HL-60 (cell line): ENCODE results near the gene CEP112.

Experiments
- DNase-seq, 2 experiments: peaks; one replicate each; pipeline ENCODE4 v3.0.0-alpha.2; 2010 to 2020; ENCODE audit warnings: low read depth in 1 of 2, low spot score in 1 of 2
- H3K27ac ChIP-seq: fragments of 250-450 bp; sonication (Bioruptor Pico); replicated peaks from 2 replicates; pipeline ENCODE4 v1.5.1; 2020; ENCODE audit warnings: mild to moderate bottlenecking, moderate library complexity
- H3K27me3 ChIP-seq: fragments of 250-450 bp; sonication (Bioruptor Pico); 2 replicates; pipeline ENCODE4 v1.5.1; 2021; ENCODE audit warnings: mild to moderate bottlenecking, moderate library complexity; ENCODE audit not compliant: insufficient read depth, poor library complexity, severe bottlenecking
- H3K4me3 ChIP-seq: replicated peaks from 2 replicates; pipeline ENCODE4 v1.5.1; 2011; ENCODE audit warnings: mild to moderate bottlenecking, control low read depth, low read length; ENCODE audit not compliant: insufficient read depth
- GABPA ChIP-seq: IDR thresholded peaks from 2 replicates; pipeline ENCODE4 v1.6.1; 2012; ENCODE audit warnings: low read depth
- POLR2AphosphoS5 ChIP-seq: IDR thresholded peaks from 2 replicates; pipeline ENCODE4 v1.6.1; 2012; ENCODE audit warnings: low read depth
- SPI1 ChIP-seq: IDR thresholded peaks from 2 replicates; pipeline ENCODE4 v1.6.1; 2012; ENCODE audit warnings: low read depth, mild to moderate bottlenecking, borderline replicate concordance
- TF ChIP-seq, protein P1 (sequence below): IDR thresholded peaks from 2 replicates; pipeline ENCODE4 v1.6.1; 2012; ENCODE audit warnings: low read depth; ENCODE audit not compliant: insufficient replicate concordance
- TF ChIP-seq, protein P2 (sequence below): IDR thresholded peaks from one replicate; pipeline ENCODE4 v1.5.1; 2011; ENCODE audit warnings: low read length, control low read depth, inconsistent platforms; ENCODE audit not compliant: insufficient read depth

The CEP112 gene

DNA sequence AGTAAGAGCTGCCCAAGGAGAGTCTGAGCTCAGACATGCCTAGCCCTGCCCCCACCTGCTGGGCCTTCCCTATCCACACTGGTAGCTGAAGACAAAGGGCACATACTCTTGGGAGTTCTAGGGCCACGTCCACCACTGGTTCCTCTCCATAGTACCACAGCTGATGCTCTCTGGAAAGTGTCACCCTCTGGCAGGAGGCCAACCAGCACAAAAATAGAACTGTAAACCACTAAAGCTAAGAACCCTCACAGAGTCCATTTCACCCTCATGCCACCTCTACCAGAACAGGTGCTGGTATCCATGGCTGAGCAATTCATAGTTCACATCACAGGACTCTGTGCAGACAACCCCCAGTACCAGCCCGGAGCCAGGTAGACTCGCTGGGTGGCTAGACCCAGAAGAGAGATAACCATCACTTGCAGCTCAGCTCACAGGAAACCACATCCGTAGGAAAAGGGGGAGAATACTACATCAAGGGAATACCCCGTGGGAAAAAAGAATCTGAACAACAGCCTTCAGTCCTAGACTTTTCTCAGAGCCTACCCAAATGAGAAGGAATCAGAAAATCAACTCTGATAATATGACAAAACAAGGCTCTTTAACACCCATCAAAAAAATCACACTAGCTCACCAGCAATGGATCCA lies 115.3 kb downstream of the CEP112 start:
- TF ChIP-seq, protein P1, sequence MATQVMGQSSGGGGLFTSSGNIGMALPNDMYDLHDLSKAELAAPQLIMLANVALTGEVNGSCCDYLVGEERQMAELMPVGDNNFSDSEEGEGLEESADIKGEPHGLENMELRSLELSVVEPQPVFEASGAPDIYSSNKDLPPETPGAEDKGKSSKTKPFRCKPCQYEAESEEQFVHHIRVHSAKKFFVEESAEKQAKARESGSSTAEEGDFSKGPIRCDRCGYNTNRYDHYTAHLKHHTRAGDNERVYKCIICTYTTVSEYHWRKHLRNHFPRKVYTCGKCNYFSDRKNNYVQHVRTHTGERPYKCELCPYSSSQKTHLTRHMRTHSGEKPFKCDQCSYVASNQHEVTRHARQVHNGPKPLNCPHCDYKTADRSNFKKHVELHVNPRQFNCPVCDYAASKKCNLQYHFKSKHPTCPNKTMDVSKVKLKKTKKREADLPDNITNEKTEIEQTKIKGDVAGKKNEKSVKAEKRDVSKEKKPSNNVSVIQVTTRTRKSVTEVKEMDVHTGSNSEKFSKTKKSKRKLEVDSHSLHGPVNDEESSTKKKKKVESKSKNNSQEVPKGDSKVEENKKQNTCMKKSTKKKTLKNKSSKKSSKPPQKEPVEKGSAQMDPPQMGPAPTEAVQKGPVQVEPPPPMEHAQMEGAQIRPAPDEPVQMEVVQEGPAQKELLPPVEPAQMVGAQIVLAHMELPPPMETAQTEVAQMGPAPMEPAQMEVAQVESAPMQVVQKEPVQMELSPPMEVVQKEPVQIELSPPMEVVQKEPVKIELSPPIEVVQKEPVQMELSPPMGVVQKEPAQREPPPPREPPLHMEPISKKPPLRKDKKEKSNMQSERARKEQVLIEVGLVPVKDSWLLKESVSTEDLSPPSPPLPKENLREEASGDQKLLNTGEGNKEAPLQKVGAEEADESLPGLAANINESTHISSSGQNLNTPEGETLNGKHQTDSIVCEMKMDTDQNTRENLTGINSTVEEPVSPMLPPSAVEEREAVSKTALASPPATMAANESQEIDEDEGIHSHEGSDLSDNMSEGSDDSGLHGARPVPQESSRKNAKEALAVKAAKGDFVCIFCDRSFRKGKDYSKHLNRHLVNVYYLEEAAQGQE = no peak
- TF ChIP-seq POLR2AphosphoS5 = no peak
- TF ChIP-seq GABPA = no peak
- TF ChIP-seq SPI1 = no peak
- TF ChIP-seq, protein P2, sequence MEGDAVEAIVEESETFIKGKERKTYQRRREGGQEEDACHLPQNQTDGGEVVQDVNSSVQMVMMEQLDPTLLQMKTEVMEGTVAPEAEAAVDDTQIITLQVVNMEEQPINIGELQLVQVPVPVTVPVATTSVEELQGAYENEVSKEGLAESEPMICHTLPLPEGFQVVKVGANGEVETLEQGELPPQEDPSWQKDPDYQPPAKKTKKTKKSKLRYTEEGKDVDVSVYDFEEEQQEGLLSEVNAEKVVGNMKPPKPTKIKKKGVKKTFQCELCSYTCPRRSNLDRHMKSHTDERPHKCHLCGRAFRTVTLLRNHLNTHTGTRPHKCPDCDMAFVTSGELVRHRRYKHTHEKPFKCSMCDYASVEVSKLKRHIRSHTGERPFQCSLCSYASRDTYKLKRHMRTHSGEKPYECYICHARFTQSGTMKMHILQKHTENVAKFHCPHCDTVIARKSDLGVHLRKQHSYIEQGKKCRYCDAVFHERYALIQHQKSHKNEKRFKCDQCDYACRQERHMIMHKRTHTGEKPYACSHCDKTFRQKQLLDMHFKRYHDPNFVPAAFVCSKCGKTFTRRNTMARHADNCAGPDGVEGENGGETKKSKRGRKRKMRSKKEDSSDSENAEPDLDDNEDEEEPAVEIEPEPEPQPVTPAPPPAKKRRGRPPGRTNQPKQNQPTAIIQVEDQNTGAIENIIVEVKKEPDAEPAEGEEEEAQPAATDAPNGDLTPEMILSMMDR = no peak
- no peak overlapping the region for H3K4me3 ChIP-seq
- DNase-seq = no peak
- no peak overlapping the region for H3K27ac ChIP-seq
- no peaks in the 10 kb centered on the region for H3K27me3 ChIP-seq

DNA sequence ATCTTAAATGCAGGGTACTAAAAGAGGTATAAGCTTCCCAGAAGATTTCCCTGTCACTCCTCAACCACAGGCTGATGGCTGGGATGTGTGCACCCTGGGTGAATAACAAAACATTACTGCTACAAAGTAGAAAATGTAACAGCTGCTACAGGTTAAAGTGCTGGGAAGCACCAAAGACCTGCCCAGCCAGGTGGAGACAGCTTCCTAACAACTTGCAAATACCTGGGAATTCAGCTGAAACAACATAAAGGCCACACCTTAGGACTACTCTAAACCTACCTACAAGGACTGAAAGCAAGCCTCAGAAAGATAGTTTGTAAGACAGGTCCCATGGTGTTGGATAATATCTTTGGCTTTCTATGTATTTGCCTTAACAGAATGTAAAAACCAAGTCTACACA lies 118.5 kb downstream of the CEP112 start:
- TF ChIP-seq, protein P2 = no peak
- TF ChIP-seq GABPA (no peak), SPI1 (no peak), POLR2AphosphoS5 (no peak)
- TF ChIP-seq, protein P1 = no peak
- no peak for DNase-seq
- H3K4me3 ChIP-seq = no peak overlapping the region
- H3K27me3 ChIP-seq = no peaks in the 10 kb centered on the region
- H3K27ac ChIP-seq = no peak overlapping the region

DNA sequence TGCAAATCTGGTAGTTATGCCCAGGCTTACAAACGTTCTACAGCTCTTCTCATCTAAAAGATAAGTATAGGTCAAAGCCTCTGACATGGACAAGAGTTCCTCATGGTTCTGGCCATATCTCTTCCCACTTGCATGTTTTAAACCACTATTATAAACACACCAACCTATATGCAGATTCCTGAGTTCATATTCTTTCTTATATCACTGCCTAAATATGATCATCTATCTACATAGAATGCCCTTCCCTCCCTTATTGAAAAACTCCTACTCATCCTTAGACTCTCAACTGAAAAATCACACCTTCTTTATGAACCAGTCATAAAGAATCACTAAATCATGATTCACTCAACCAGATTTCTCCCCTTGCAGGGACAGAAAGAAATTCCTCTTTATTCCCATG lies 128.2 kb downstream of the CEP112 start:
- Histone ChIP-seq H3K4me3 (no peak overlapping the region), H3K27me3 (no peaks in the 10 kb centered on the region), H3K27ac (no peak overlapping the region)
- TF ChIP-seq, protein P1 = no peak
- TF ChIP-seq, protein P2 = no peak
- TF ChIP-seq POLR2AphosphoS5 = no peak
- no peak for TF ChIP-seq SPI1
- TF ChIP-seq GABPA = no peak
- no peak for DNase-seq
